ENCODE measurements around the gene STT3B. TPM values are rescaled to one million over a fixed set of nuclear protein-coding genes. Genes with fewer than 3 reads are reported as not detected.

Gene STT3B
- total RNA-seq, 1 experiment from 2014 or later = 105 TPM

DNA sequence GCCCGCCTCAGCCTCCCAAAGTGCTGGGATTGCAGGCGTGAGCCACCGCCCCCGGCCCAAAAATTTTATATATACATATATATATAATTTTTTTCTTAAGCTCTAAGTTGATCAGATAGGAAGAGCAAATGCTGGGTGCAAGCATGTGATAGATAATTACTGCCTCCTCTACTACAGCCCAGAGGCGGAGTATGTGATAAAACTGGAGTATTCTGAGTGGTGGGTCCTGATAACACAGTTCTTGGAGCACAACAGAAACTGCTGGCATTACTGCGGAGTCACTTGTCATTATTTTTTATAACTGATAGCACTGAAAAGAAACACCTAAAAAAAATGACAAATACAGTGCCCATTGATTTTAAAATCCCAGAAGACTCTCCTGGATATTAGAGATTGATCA, 41.1 kb upstream of the STT3B start:
- TF ChIP-seq POLR2AphosphoS5 (IDR thresholded peaks at IDR 0.05; ENCODE audit: low read depth, low read length) = no peak
- TF ChIP-seq SIN3A (IDR thresholded peaks at IDR 0.05; ENCODE audit: borderline replicate concordance, insufficient read depth, low read depth, low read length) = no peak
- no peak for TF ChIP-seq TCF7L2 (IDR thresholded peaks at IDR 0.05; ENCODE audit: low read depth, low read length)
- TF ChIP-seq REST (IDR thresholded peaks at IDR 0.05; ENCODE audit: insufficient read depth in 1 of 2, low read depth in 2 of 2, low read length in 1 of 2) = no peak
- TF ChIP-seq, protein P1, sequence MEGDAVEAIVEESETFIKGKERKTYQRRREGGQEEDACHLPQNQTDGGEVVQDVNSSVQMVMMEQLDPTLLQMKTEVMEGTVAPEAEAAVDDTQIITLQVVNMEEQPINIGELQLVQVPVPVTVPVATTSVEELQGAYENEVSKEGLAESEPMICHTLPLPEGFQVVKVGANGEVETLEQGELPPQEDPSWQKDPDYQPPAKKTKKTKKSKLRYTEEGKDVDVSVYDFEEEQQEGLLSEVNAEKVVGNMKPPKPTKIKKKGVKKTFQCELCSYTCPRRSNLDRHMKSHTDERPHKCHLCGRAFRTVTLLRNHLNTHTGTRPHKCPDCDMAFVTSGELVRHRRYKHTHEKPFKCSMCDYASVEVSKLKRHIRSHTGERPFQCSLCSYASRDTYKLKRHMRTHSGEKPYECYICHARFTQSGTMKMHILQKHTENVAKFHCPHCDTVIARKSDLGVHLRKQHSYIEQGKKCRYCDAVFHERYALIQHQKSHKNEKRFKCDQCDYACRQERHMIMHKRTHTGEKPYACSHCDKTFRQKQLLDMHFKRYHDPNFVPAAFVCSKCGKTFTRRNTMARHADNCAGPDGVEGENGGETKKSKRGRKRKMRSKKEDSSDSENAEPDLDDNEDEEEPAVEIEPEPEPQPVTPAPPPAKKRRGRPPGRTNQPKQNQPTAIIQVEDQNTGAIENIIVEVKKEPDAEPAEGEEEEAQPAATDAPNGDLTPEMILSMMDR (IDR thresholded peaks at IDR 0.05) = no peak
- no peaks in the 10 kb centered on the region for H3K36me3 ChIP-seq (ENCODE audit: control insufficient read depth, insufficient read depth, low read length)
- ChIA-PET CTCF (no interaction called here), POLR2A (no interaction called here)
- H3K4me1 ChIP-seq (ENCODE audit: control insufficient read depth, insufficient read depth, low read length) = no peaks in the 10 kb centered on the region
- H3K27me3 ChIP-seq (ENCODE audit: control insufficient read depth, insufficient read depth, low read length) = no peaks in the 10 kb centered on the region
- intact Hi-C loops (cut with micrococcal nuclease; ENCODE audit: unreplicated experiment) (no loop called here), in situ Hi-C loops (cut with HindIII; ENCODE audit: low pct_unique_long_range_greater_than_20kb, low sequenced_read_pairs) (no loop called here)
- DNase-seq (ENCODE audit: low read depth, low spot score) (no peak), ATAC-seq (no peak)
- H3K27ac ChIP-seq (ENCODE audit: low read length) = no peak overlapping the region
- peaks cover 8% of the 10 kb centered on the region; the same call in 1 of the 2 replicates for H3K9me3 ChIP-seq (ENCODE audit: control insufficient read depth, insufficient read depth, low read depth, low read length)
- no peak overlapping the region for H3K4me3 ChIP-seq (ENCODE audit: low read depth in 2 of 2, low read length in 2 of 2)
- BruUV-seq (replicated peaks) = no TSS peak

GRCh38 chr3:31493149-31493548, 39.6 kb upstream of the STT3B start:
- BruUV-seq (replicated peaks) = no TSS peak
- in situ Hi-C loops (cut with HindIII; ENCODE audit: low pct_unique_long_range_greater_than_20kb, low sequenced_read_pairs) = no loop called here
- Histone ChIP-seq H3K27me3 (ENCODE audit: control insufficient read depth, insufficient read depth, low read length) (no peaks in the 10 kb centered on the region), H3K36me3 (ENCODE audit: control insufficient read depth, insufficient read depth, low read length) (no peaks in the 10 kb centered on the region), H3K4me3 (ENCODE audit: low read depth in 2 of 2, low read length in 2 of 2) (no peak overlapping the region), H3K9me3 (ENCODE audit: control insufficient read depth, insufficient read depth, low read depth, low read length) (peaks cover 8% of the 10 kb centered on the region; the same call in 1 of the 2 replicates), H3K4me1 (ENCODE audit: control insufficient read depth, insufficient read depth, low read length) (no peaks in the 10 kb centered on the region), H3K27ac (ENCODE audit: low read length) (no peak overlapping the region)
- no peak for TF ChIP-seq TCF7L2 (IDR thresholded peaks at IDR 0.05; ENCODE audit: low read depth, low read length)
- TF ChIP-seq SIN3A (IDR thresholded peaks at IDR 0.05; ENCODE audit: borderline replicate concordance, insufficient read depth, low read depth, low read length) = no peak
- no peak for TF ChIP-seq REST (IDR thresholded peaks at IDR 0.05; ENCODE audit: insufficient read depth in 1 of 2, low read depth in 2 of 2, low read length in 1 of 2)
- no peak for TF ChIP-seq POLR2AphosphoS5 (IDR thresholded peaks at IDR 0.05; ENCODE audit: low read depth, low read length)
- POLR2A ChIA-PET = no interaction called here
- CTCF ChIA-PET = no interaction called here
- DNase-seq (ENCODE audit: low read depth, low spot score) = no peak
- ATAC-seq = no peak
- intact Hi-C loops (cut with micrococcal nuclease; ENCODE audit: unreplicated experiment) = no loop called here

Measured in Panc1 (cell line).